H1 (cell line): ENCODE measurements around the gene NEDD9. TPM values are rescaled to one million over a fixed set of nuclear protein-coding genes. Genes with fewer than 3 reads are reported as not detected.

Experiments
- MAFK ChIP-seq: IDR thresholded peaks from 2 replicates; pipeline ENCODE4 v1.6.1; 2012; ENCODE audit warnings: low read depth, mild to moderate bottlenecking, improper control_type of control experiment, low read length
- polyA plus RNA-seq, 7 experiments: library from polyadenylated mRNA; depleted of rRNA in 3 of 7; stranded (reverse) in 5 of 7; unstranded in 2 of 7; fragments of >200 nt in 5 of 7; fragments of 200-250 nt in 2 of 7; gene quantifications; 1 replicate in 5 of 7; 2 replicates in 1 of 7; 4 replicates in 1 of 7; pipeline versions ENCODE4 v1.2.1 to v1.2.3, GENCODE V29; 2011 to 2013; ENCODE audit warnings: missing spikeins in 2 of 7, mixed read lengths in 2 of 7
- total RNA-seq: library from RNA; stranded (reverse); fragmentation: NEBNext Ultra II Directional; extraction: Animal tissue kit (Norgen Biotek cat#: 25700); gene quantifications from 2 replicates; pipeline ENCODE4 v1.2.1, GENCODE V29; 2021
- TF ChIP-seq, protein P1 (sequence below): fragments of 300-600 bp; sonication (generic); IDR thresholded peaks from 2 replicates; pipeline ENCODE4 v1.7.1; 2012; ENCODE audit warnings: low read length, moderate library complexity, mild to moderate bottlenecking, inconsistent platforms; ENCODE audit not compliant: insufficient replicate concordance

Gene NEDD9
- total and polyA plus RNA-seq, 2 of the 8 experiments (the other 6 are each of a cell fraction or from before 2014, with no cell fraction given): 3.6 to 12.0 TPM

DNA sequence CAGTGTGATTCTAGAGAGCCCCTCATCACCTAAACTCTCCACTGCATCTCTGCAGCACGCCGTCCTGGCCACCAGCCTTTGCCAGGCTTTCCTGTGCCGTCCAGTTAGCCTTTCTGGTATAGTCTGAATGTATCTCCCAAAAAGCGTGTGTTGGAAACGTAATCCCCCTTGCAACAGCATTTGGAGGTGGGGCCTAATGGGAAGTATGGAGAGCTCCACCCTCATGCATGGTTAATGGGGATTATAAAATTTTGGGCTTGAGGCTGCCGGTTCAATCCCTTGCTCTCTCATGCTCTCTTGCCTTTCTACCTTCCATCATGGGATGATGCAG is 53.4 kb downstream of the NEDD9 start (continued):
- TF ChIP-seq, protein P1, sequence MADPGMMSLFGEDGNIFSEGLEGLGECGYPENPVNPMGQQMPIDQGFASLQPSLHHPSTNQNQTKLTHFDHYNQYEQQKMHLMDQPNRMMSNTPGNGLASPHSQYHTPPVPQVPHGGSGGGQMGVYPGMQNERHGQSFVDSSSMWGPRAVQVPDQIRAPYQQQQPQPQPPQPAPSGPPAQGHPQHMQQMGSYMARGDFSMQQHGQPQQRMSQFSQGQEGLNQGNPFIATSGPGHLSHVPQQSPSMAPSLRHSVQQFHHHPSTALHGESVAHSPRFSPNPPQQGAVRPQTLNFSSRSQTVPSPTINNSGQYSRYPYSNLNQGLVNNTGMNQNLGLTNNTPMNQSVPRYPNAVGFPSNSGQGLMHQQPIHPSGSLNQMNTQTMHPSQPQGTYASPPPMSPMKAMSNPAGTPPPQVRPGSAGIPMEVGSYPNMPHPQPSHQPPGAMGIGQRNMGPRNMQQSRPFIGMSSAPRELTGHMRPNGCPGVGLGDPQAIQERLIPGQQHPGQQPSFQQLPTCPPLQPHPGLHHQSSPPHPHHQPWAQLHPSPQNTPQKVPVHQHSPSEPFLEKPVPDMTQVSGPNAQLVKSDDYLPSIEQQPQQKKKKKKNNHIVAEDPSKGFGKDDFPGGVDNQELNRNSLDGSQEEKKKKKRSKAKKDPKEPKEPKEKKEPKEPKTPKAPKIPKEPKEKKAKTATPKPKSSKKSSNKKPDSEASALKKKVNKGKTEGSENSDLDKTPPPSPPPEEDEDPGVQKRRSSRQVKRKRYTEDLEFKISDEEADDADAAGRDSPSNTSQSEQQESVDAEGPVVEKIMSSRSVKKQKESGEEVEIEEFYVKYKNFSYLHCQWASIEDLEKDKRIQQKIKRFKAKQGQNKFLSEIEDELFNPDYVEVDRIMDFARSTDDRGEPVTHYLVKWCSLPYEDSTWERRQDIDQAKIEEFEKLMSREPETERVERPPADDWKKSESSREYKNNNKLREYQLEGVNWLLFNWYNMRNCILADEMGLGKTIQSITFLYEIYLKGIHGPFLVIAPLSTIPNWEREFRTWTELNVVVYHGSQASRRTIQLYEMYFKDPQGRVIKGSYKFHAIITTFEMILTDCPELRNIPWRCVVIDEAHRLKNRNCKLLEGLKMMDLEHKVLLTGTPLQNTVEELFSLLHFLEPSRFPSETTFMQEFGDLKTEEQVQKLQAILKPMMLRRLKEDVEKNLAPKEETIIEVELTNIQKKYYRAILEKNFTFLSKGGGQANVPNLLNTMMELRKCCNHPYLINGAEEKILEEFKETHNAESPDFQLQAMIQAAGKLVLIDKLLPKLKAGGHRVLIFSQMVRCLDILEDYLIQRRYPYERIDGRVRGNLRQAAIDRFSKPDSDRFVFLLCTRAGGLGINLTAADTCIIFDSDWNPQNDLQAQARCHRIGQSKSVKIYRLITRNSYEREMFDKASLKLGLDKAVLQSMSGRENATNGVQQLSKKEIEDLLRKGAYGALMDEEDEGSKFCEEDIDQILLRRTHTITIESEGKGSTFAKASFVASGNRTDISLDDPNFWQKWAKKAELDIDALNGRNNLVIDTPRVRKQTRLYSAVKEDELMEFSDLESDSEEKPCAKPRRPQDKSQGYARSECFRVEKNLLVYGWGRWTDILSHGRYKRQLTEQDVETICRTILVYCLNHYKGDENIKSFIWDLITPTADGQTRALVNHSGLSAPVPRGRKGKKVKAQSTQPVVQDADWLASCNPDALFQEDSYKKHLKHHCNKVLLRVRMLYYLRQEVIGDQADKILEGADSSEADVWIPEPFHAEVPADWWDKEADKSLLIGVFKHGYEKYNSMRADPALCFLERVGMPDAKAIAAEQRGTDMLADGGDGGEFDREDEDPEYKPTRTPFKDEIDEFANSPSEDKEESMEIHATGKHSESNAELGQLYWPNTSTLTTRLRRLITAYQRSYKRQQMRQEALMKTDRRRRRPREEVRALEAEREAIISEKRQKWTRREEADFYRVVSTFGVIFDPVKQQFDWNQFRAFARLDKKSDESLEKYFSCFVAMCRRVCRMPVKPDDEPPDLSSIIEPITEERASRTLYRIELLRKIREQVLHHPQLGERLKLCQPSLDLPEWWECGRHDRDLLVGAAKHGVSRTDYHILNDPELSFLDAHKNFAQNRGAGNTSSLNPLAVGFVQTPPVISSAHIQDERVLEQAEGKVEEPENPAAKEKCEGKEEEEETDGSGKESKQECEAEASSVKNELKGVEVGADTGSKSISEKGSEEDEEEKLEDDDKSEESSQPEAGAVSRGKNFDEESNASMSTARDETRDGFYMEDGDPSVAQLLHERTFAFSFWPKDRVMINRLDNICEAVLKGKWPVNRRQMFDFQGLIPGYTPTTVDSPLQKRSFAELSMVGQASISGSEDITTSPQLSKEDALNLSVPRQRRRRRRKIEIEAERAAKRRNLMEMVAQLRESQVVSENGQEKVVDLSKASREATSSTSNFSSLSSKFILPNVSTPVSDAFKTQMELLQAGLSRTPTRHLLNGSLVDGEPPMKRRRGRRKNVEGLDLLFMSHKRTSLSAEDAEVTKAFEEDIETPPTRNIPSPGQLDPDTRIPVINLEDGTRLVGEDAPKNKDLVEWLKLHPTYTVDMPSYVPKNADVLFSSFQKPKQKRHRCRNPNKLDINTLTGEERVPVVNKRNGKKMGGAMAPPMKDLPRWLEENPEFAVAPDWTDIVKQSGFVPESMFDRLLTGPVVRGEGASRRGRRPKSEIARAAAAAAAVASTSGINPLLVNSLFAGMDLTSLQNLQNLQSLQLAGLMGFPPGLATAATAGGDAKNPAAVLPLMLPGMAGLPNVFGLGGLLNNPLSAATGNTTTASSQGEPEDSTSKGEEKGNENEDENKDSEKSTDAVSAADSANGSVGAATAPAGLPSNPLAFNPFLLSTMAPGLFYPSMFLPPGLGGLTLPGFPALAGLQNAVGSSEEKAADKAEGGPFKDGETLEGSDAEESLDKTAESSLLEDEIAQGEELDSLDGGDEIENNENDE: no peak
- no peak for TF ChIP-seq MAFK
- TF ChIP-seq, all 59 proteins: peak for 0
